ENCODE data around the gene PFDN6. TPM values are rescaled to one million over a fixed set of nuclear protein-coding genes. Genes with fewer than 3 reads are reported as not detected.
"Not testable (repeated sequence)": the region's sequence is repeated elsewhere in the genome, so short reads cannot be mapped to it uniquely, and the experiment has no call there.

The PFDN6 gene
- total RNA-seq, 4 donors from 2014 or later = 12.4 to 48.7 (median 21.0) TPM

GRCh38 chr6:33278810-33279209, 10.6 kb upstream of the PFDN6 start:
- peaks cover 0 to 50% (median 38%) of the 10 kb centered on the region in 4 donors for H3K4me1 ChIP-seq
- H3K27ac ChIP-seq = no peak overlapping the region
- no peak overlapping the region for H3K4me3 ChIP-seq
- TF ChIP-seq POLR2A (IDR thresholded peaks at IDR 0.05) (no peak), EP300 (IDR thresholded peaks at IDR 0.05) (no peak)
- TF ChIP-seq, protein P1, sequence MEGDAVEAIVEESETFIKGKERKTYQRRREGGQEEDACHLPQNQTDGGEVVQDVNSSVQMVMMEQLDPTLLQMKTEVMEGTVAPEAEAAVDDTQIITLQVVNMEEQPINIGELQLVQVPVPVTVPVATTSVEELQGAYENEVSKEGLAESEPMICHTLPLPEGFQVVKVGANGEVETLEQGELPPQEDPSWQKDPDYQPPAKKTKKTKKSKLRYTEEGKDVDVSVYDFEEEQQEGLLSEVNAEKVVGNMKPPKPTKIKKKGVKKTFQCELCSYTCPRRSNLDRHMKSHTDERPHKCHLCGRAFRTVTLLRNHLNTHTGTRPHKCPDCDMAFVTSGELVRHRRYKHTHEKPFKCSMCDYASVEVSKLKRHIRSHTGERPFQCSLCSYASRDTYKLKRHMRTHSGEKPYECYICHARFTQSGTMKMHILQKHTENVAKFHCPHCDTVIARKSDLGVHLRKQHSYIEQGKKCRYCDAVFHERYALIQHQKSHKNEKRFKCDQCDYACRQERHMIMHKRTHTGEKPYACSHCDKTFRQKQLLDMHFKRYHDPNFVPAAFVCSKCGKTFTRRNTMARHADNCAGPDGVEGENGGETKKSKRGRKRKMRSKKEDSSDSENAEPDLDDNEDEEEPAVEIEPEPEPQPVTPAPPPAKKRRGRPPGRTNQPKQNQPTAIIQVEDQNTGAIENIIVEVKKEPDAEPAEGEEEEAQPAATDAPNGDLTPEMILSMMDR (IDR thresholded peaks at IDR 0.05) = no peak
- peaks cover 3 to 81% (median 25%) of the 10 kb centered on the region in 3 donors for H3K36me3 ChIP-seq
- no peak for DNase-seq (ENCODE audit: low spot score in 2 of 2)
- H3K9me3 ChIP-seq = no peaks in the 10 kb centered on the region
- no peaks in the 10 kb centered on the region for H3K27me3 ChIP-seq
- WGBS, 2 donors = 80 to 82% methylated on average over 3 of the region's 3 CpGs

GRCh38 chr6:33279257-33279695, 10.1 kb upstream of the PFDN6 start:
- no peaks in the 10 kb centered on the region for H3K9me3 ChIP-seq
- H3K4me3 ChIP-seq = no peak overlapping the region
- H3K4me1 ChIP-seq = peaks cover 0 to 46% (median 34%) of the 10 kb centered on the region in 4 donors
- TF ChIP-seq POLR2A (IDR thresholded peaks at IDR 0.05) (no peak), EP300 (IDR thresholded peaks at IDR 0.05) (no peak)
- H3K36me3 ChIP-seq = peaks cover 3 to 81% (median 25%) of the 10 kb centered on the region in 3 donors
- DNase-seq (ENCODE audit: low spot score in 2 of 2) = no peak
- 65 to 73% methylated on average over 12 of the region's 13 CpGs for WGBS, 2 donors
- H3K27me3 ChIP-seq = no peaks in the 10 kb centered on the region
- no peak overlapping the region for H3K27ac ChIP-seq

- H3K27me3 ChIP-seq = no peaks in the 10 kb centered on the region
- WGBS, 2 donors = 70 to 74% methylated on average over 5 of the region's 5 CpGs
Measured at GRCh38 chr6:33279971-33280511, 9.4 kb upstream of the PFDN6 start.

GRCh38 chr6:33280539-33280938, 8.9 kb upstream of the PFDN6 start:
- TF ChIP-seq, protein P1 (IDR thresholded peaks at IDR 0.05) = no peak
- no peak for TF ChIP-seq POLR2A (IDR thresholded peaks at IDR 0.05)
- TF ChIP-seq EP300 (IDR thresholded peaks at IDR 0.05) = no peak
- no peak for DNase-seq (ENCODE audit: low spot score in 2 of 2)
- WGBS, 2 donors = 75 to 81% methylated on average over 5 to 6 of the region's 6 CpGs
- Histone ChIP-seq H3K4me1 (peaks cover 0 to 33% (median 22%) of the 10 kb centered on the region in 4 donors), H3K27ac (no peak overlapping the region), H3K27me3 (no peaks in the 10 kb centered on the region), H3K36me3 (peaks cover 3 to 81% (median 19%) of the 10 kb centered on the region in 3 donors), H3K9me3 (no peaks in the 10 kb centered on the region), H3K4me3 (no peak overlapping the region)

More at GRCh38 chr6:33279971-33280511, 9.4 kb upstream of the PFDN6 start:
- H3K9me3 ChIP-seq = no peaks in the 10 kb centered on the region
- TF ChIP-seq POLR2A (IDR thresholded peaks at IDR 0.05) = no peak
- TF ChIP-seq, protein P1 (IDR thresholded peaks at IDR 0.05) = peak in 2 of 5 experiments; percentile 15 to 18
- TF ChIP-seq EP300 (IDR thresholded peaks at IDR 0.05) = no peak
- H3K4me3 ChIP-seq = no peak overlapping the region
- peaks cover 0 to 38% (median 27%) of the 10 kb centered on the region in 4 donors for H3K4me1 ChIP-seq
- H3K36me3 ChIP-seq = peaks cover 3 to 81% (median 23%) of the 10 kb centered on the region in 3 donors
- H3K27ac ChIP-seq = no peak overlapping the region
- no peak for DNase-seq (ENCODE audit: low spot score in 2 of 2)

- H3K4me3 ChIP-seq; H3K27me3 ChIP-seq; H3K9me3 ChIP-seq; H3K27ac ChIP-seq; DNase-seq (ENCODE audit: low spot score in 2 of 2): not testable (repeated sequence)
- 88 to 92% methylated on average over 4 of the region's 4 CpGs for WGBS, 2 donors
- H3K36me3 ChIP-seq = peaks cover 0 to 76% (median 3%) of the 10 kb centered on the region in 3 donors
- peaks cover 0 to 22% (median 12%) of the 10 kb centered on the region in 4 donors for H3K4me1 ChIP-seq
Measured at GRCh38 chr6:33285214-33285613, 4.2 kb upstream of the PFDN6 start.

Data from tibial nerve (tissue), 4 donors.